ENCODE data around the gene B3GNT8.
A peak's percentile ranks its signal among the peaks of the same experiment; 100 is the strongest.

B3GNT8 gene

DNA sequence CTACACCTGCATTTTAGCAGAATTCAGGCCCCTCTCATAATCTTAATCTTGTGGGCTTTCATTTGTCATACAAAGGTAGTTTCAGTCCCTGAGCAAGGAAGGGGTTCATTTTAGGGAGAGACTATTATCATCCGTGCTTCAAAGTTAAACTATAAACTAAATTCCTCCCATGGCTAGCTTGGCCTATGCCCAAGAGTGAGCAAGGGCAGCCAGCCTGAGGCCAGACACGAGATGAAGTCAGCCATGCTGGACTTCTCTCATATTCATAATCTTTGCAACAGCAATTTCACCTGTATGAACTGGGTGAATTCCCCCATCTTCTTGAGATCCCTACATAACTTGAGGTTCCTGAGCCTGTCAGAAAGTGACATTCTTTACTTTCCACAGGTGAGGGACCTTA lies 28.8 kb upstream of the B3GNT8 start:
- no peak overlapping the region for H3K4me3 ChIP-seq
- no peak for DNase-seq (ENCODE audit: low spot score)
- no peak overlapping the region for H3K27ac ChIP-seq
- TF ChIP-seq, protein P1, sequence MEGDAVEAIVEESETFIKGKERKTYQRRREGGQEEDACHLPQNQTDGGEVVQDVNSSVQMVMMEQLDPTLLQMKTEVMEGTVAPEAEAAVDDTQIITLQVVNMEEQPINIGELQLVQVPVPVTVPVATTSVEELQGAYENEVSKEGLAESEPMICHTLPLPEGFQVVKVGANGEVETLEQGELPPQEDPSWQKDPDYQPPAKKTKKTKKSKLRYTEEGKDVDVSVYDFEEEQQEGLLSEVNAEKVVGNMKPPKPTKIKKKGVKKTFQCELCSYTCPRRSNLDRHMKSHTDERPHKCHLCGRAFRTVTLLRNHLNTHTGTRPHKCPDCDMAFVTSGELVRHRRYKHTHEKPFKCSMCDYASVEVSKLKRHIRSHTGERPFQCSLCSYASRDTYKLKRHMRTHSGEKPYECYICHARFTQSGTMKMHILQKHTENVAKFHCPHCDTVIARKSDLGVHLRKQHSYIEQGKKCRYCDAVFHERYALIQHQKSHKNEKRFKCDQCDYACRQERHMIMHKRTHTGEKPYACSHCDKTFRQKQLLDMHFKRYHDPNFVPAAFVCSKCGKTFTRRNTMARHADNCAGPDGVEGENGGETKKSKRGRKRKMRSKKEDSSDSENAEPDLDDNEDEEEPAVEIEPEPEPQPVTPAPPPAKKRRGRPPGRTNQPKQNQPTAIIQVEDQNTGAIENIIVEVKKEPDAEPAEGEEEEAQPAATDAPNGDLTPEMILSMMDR (IDR thresholded peaks at IDR 0.05): no peak

DNA sequence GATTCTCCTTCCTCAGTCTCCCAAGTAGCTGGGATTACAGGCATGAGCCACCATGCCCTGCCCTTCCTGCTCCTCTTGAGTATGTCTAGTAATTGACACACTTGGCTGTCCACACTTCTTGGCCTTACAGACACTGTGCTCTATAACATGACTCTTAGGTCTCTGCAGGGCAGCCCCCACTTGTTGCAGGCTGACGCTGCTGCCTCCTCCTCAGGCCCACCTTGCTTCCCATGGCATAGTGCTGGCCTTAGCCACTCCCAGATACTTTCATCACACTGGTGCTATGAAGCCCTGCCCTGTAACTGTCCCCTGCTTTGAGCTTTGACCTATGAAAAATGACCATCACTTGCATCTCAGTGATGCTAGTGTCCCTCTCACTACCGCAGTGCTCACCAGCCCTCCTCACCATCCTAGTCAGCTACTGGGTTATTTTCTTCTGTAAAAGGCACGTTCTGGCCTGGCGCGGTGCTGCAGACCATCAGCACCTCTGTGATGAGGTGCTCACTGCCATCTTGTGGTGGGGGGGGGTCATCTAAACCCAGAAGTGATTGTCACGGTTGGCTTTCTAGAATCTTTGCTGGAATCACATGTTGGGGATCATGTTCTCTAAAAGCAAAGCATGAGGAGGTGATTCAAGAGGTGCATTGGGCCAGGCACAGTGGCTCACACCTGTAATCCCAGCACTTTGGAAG lies 25.6 kb upstream of the B3GNT8 start:
- Histone ChIP-seq H3K27ac (no peak overlapping the region), H3K4me3 (no peak overlapping the region)
- TF ChIP-seq, protein P1 (IDR thresholded peaks at IDR 0.05): no peak
- no peak for DNase-seq (ENCODE audit: low spot score)

DNA sequence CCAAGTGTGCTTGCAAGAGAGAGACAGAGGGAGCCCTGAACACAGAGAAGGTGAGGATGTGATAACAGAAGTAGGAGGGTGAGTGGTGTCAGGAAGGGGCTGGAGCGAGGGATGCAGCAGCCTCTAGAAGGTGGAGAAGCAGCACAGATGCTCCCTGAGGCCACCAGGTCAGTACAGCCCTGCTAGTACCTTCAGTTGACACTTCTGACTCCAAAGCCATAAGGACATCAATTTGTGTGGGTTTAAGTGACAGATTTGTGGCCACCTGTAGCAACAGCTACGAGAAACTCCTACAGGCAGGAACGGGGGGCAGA lies 22.6 kb upstream of the B3GNT8 start:
- TF ChIP-seq, protein P1 (IDR thresholded peaks at IDR 0.05): no peak
- DNase-seq (ENCODE audit: low spot score): no peak
- Histone ChIP-seq H3K27ac (no peak overlapping the region), H3K4me3 (no peak overlapping the region)

DNA sequence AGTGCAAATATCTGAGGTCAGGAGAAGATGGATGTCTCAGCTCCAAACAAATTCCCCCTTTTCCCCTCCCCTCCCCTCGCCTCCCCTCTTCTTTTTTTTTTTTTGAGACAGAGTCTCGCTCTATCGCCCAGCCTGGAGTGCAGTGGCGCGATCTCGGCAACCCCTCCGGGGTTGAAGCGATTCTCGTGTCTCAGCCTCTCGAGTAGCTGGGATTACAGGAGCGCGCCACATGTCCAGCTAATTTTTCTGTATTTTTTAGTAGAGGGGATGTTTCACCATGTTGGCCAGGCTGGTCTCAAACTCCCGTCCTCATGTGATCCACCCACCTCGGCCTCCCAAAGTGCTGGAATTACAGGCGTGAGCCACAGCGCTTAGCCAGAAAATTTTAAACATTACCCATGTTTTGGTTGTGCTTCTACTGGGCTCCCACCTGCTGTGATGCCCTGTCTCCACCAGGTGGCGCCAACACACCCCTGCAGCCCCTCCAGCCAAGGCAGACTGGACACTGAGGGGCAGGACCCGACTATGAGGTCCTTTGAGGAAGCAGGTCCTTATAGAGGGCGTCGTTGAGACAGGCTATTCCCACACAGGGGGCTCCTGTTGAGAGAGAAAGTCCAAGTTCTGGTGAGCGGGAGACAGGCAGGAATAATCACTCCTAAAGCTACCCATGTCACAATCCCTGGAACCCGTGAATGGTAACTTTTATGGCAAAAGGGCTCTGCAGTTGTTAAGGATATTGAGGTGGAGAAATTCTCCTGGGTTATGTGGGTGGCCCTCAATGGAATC lies 22.1 kb upstream of the B3GNT8 start:
- no peak overlapping the region for H3K27ac ChIP-seq
- H3K4me3 ChIP-seq: peak overlapping the region; percentile 57
- DNase-seq (ENCODE audit: low spot score): no peak
- TF ChIP-seq, protein P1 (IDR thresholded peaks at IDR 0.05): peak; percentile 94

DNA sequence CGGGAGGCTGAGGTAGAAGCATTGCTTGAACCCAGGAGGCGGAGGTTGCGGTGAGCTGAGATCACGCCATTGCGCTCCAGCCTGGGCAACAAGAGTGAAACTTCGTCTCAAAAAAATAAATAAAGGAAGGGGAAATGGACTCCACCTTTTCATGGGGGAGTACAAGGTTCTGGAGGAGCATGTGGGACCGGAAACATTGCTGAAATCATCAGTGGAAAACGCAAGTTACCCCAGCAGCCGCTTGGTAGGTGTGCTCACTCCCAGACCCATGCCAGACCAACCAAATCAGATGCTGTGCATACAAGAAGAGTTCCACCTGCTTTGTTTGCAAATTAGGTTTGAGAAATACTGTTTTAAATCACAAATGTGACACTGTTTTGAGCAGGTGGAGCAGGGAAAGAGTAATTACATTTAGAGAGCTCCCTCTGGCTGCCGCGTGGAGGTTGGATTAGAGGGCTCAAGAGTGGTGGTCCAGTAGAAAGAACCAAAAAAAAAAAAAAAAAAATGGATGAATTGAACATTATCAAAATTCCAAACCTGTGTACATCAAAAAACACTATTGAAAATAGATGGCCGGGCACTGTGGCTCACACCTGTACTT lies 20.7 kb upstream of the B3GNT8 start:
- no peak for DNase-seq (ENCODE audit: low spot score)
- H3K27ac ChIP-seq: no peak overlapping the region
- TF ChIP-seq, protein P1 (IDR thresholded peaks at IDR 0.05): no peak
- H3K4me3 ChIP-seq: peak overlapping the region; percentile 6

DNA sequence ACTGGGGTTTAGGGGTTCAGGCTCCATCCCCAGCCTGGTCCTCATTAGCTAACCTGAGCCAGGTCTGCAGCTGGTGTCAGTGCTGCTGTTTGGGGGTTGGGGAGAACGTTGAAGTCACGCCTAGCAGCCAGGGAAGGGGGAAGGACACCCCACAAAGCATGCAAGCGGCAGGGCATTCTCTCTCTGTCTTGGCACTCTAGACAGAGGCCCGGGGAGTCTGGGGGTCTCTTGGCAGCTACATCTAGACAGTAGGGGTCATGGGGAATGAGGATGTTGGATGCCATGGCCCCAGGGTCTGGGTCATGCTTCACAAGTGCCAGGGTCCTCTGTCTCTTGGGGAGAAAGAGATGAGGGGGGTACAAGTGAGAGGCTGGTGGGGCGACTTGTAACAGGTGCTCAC lies 18.4 kb upstream of the B3GNT8 start:
- DNase-seq (ENCODE audit: low spot score): no peak
- no peak overlapping the region for H3K4me3 ChIP-seq
- TF ChIP-seq, protein P1 (IDR thresholded peaks at IDR 0.05): no peak
- H3K27ac ChIP-seq: no peak overlapping the region

Measured in coronary artery (tissue), 2 donors.